ENCODE results near the gene ARHGEF9. TPM values are rescaled to one million over a fixed set of nuclear protein-coding genes. Genes with fewer than 3 reads are reported as not detected.
A peak's percentile ranks its signal among the peaks of the same experiment; 100 is the strongest.

The ARHGEF9 gene
- total RNA-seq, 2 donors from 2014 or later = 5.4 to 64.6 TPM

DNA sequence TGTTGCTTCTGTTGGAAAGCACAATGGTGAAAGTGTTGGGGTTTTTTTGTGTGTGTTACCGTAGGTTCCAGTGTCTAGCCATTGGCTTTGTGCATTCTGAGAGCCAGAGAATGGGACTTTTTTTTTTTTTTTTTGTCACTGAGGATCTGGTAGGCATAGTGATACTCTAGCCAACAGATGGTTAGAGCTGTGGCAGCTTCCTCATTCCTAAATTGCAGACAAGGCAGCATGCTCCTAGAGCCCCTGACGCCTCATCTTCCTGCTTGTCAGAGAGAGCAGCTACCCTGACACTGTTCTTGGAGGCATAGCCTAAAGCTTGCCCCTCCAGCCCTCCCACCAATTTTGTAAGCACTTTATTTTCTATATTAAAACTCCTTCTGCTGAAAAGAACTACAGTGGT, 27.0 kb downstream of the ARHGEF9 start:
- 70 to 75% methylated on average over 2 of the region's 2 CpGs for WGBS, 2 donors
- TF ChIP-seq, protein P1, sequence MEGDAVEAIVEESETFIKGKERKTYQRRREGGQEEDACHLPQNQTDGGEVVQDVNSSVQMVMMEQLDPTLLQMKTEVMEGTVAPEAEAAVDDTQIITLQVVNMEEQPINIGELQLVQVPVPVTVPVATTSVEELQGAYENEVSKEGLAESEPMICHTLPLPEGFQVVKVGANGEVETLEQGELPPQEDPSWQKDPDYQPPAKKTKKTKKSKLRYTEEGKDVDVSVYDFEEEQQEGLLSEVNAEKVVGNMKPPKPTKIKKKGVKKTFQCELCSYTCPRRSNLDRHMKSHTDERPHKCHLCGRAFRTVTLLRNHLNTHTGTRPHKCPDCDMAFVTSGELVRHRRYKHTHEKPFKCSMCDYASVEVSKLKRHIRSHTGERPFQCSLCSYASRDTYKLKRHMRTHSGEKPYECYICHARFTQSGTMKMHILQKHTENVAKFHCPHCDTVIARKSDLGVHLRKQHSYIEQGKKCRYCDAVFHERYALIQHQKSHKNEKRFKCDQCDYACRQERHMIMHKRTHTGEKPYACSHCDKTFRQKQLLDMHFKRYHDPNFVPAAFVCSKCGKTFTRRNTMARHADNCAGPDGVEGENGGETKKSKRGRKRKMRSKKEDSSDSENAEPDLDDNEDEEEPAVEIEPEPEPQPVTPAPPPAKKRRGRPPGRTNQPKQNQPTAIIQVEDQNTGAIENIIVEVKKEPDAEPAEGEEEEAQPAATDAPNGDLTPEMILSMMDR (IDR thresholded peaks at IDR 0.05) = no peak
- no peak for TF ChIP-seq POLR2A (IDR thresholded peaks at IDR 0.05)
- ATAC-seq (no peak), DNase-seq (no peak)
- Histone ChIP-seq H3K4me1 (peaks cover 6% of the 10 kb centered on the region), H3K4me3 (no peak overlapping the region), H3K36me3 (replicated peaks in 1 of 2; ENCODE audit: insufficient read depth in 1 of 2, low read depth in 2 of 2) (no peaks in the 10 kb centered on the region), H3K27me3 (no peaks in the 10 kb centered on the region), H3K27ac (no peak overlapping the region), H3K9me3 (no peaks in the 10 kb centered on the region)
- intact Hi-C loops (cut with DNase I) = no loop called here

DNA sequence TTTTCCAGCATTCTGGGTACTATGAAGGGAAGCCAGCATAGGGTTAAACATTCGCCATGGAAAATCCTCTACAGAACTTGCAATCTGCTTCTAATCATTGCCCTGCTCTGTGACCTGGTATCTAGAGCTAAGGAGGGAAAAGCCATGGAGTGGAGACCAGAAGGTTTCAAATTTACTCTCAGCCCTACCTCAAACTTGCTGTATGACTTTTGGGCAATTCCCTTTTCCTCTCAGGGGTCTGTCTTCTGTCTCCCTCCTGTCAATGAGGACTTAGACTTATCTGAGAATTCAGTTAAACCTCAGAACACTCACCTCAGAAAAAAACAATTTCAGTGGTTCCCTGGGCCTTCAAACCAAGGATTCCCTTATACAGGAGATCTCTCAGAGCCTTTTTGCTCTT, 29.1 kb downstream of the ARHGEF9 start:
- no peak for TF ChIP-seq POLR2A (IDR thresholded peaks at IDR 0.05)
- TF ChIP-seq, protein P1 (IDR thresholded peaks at IDR 0.05) = no peak
- peak overlapping the region in 3 of 4 donors; percentile 88 to 90 (median 88) for H3K27ac ChIP-seq
- DNase-seq (no peak), ATAC-seq (no peak)
- no peak overlapping the region for H3K4me3 ChIP-seq
- H3K36me3 ChIP-seq (replicated peaks in 1 of 2; ENCODE audit: insufficient read depth in 1 of 2, low read depth in 2 of 2) = no peaks in the 10 kb centered on the region
- no peaks in the 10 kb centered on the region for H3K9me3 ChIP-seq
- intact Hi-C loops (cut with DNase I) = no loop called here
- H3K27me3 ChIP-seq = no peaks in the 10 kb centered on the region
- peaks cover 14% of the 10 kb centered on the region for H3K4me1 ChIP-seq
- 0% methylated on average over 1 of the region's 1 CpG; no CpG with 5 or more reads in 1 of the 2 donors for WGBS, 2 donors

DNA sequence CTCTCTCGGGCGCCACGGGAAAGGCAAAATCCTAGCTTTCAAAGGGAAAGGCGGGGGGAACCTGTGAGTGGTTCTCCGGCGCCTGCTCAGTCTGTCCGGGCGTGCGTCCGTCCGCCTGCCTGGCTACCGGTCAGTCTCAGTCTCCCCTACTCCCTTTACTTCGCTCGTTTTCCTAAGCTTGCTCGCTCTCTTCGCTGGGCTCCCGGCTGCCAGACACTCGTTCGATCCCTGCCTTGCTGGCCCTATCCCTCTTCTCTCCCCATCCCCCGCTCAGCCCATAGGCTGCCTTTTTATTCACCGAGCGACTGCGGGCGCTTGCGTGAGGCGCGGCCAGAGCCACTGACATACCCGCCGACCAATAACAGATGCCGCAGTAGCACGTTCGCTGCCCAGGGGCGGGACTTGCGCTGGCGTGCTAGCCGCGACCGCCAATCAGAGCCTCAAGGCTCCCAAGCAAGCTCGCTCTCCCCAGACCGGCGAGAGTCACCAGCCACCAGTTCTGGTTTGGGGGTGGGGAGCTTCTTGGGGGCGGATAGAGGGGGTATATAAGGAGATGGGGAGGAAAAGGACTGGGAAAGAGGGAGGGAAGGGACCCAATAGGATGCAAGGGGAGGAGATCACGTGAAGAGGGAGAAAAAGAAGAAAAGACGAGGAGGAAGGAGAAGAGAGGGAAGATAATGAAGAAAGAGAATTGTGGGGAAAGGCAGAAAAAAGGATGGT, 30.0 kb downstream of the ARHGEF9 start:
- peaks cover 14% of the 10 kb centered on the region for H3K4me1 ChIP-seq
- H3K36me3 ChIP-seq (replicated peaks in 1 of 2; ENCODE audit: insufficient read depth in 1 of 2, low read depth in 2 of 2) = no peaks in the 10 kb centered on the region
- H3K27ac ChIP-seq = peak overlapping the region; percentile 80 to 90 (median 88)
- WGBS, 2 donors = 0 to 1% methylated on average over 18 to 25 of the region's 44 CpGs
- TF ChIP-seq, protein P1 (IDR thresholded peaks at IDR 0.05) = no peak
- peak; percentile 54 to 88 (median 85) for TF ChIP-seq POLR2A (IDR thresholded peaks at IDR 0.05)
- intact Hi-C loops (cut with DNase I) = no loop called here
- H3K27me3 ChIP-seq = no peaks in the 10 kb centered on the region
- ATAC-seq = peak; percentile 99
- no peaks in the 10 kb centered on the region for H3K9me3 ChIP-seq
- H3K4me3 ChIP-seq = peak overlapping the region in 1 of 2 donors; percentile 37
- peak; percentile 89 to 94 (median 92) for DNase-seq

DNA sequence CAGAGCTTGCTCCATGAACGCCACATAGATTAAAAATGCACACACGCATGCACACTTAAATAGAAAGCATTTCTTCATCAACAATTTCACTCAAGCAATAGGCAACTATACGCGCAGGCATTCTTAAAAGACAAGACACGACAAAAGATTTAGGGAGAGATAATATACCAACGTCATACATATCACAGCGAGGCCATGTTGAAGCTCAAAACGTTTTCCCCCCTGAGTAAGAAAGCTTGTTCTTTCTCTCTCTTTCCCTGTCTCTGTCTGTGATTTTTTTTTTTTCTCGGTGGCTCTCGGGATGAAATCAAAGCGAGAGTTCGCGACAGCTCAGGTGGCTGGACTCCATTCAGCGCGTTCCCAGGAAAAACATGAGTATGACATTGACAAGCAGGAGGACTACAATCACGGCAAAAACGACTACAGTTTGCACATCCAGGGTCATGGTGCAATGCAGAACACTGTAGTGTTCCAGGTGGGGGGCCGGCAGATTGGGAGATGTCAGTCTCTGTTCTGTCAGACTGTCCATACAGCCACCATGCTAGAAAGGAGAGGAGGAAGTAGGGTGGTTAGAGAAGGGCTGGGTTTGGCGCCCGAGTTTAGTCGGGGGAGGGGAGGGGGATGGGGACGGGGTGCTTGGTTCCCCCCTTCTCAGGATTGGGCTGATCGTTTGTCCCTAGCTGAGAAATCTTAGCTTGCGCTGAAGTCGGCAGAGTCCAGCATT, 30.7 kb downstream of the ARHGEF9 start:
- 0 to 2% methylated on average over 21 to 25 of the region's 25 CpGs for WGBS, 2 donors
- peak overlapping the region in 1 of 2 donors; percentile 37 for H3K4me3 ChIP-seq
- no peaks in the 10 kb centered on the region for H3K9me3 ChIP-seq
- DNase-seq (peak in 2 of 4 donors; percentile 12), ATAC-seq (peak; percentile 44)
- H3K36me3 ChIP-seq (replicated peaks in 1 of 2; ENCODE audit: insufficient read depth in 1 of 2, low read depth in 2 of 2) = no peaks in the 10 kb centered on the region
- peak overlapping the region; percentile 80 to 90 (median 88) for H3K27ac ChIP-seq
- intact Hi-C loops (cut with DNase I) = no loop called here
- no peaks in the 10 kb centered on the region for H3K27me3 ChIP-seq
- TF ChIP-seq, protein P1 (IDR thresholded peaks at IDR 0.05) = no peak
- TF ChIP-seq POLR2A (IDR thresholded peaks at IDR 0.05) = no peak
- H3K4me1 ChIP-seq = peaks cover 14% of the 10 kb centered on the region
